GM10266 (cell line): Measurements from ENCODE around the gene RNF4.
"Not testable (repeated sequence)": the region's sequence is repeated elsewhere in the genome, so short reads cannot be mapped to it uniquely, and the experiment has no call there.

Experiments used
- DNase-seq: peaks from one replicate; pipeline ENCODE4 v3.0.0; 2012; ENCODE audit errors: extremely low spot score
- CTCF ChIP-seq: IDR thresholded peaks from 2 replicates; pipeline ENCODE4 v1.5.1; 2012; ENCODE audit warnings: mild to moderate bottlenecking, low read depth; ENCODE audit not compliant: control insufficient read depth, insufficient read depth; ENCODE audit errors: missing control alignments

The RNF4 gene

GRCh38 chr4:2462218-2462991, 6.5 kb upstream of the RNF4 start:
- peak; percentile 64 for TF ChIP-seq CTCF
- peak; percentile 90 for DNase-seq

- DNase-seq: no peak
- TF ChIP-seq CTCF: no peak
These were observed 5.7 kb upstream of the RNF4 start for GRCh38 chr4:2462992-2463762.

GRCh38 chr4:2465032-2465431, 3.9 kb upstream of the RNF4 start:
- no peak for DNase-seq
- TF ChIP-seq CTCF: no peak

GRCh38 chr4:2465544-2465943, 3.4 kb upstream of the RNF4 start:
- not testable (repeated sequence) for DNase-seq

GRCh38 chr4:2469192-2469984, 482 bp downstream of the RNF4 start:
- peak; percentile 12 for TF ChIP-seq CTCF
- DNase-seq: peak; percentile 81

GRCh38 chr4:2470791-2471190, 1.9 kb downstream of the RNF4 start:
- no peak for TF ChIP-seq CTCF
- no peak for DNase-seq

- TF ChIP-seq CTCF: no peak
- DNase-seq: no peak
These were observed 3.3 kb downstream of the RNF4 start for GRCh38 chr4:2472187-2472586.
